Testis (tissue), 3 donors: ENCODE results near the gene MPV17L. TPM values are rescaled to one million over a fixed set of nuclear protein-coding genes. Genes with fewer than 3 reads are reported as not detected.
A peak's percentile ranks its signal among the peaks of the same experiment; 100 is the strongest.
"Not testable (repeated sequence)": the region's sequence is repeated elsewhere in the genome, so short reads cannot be mapped to it uniquely, and the experiment has no call there.

Source experiments
- DNase-seq: peaks from one replicate; pipeline ENCODE4 v3.0.0-alpha.2; 2019
- H3K27ac ChIP-seq, 2 donors: fragments of 200-600 bp; sonication (generic); one replicate each; pipeline ENCODE4 v1.5.1; 2019
- H3K27me3 ChIP-seq: fragments of 200-600 bp; sonication (generic); one replicate; pipeline ENCODE4 v1.5.1; 2019
- H3K36me3 ChIP-seq: fragments of 200-600 bp; sonication (generic); one replicate; pipeline ENCODE4 v1.5.1; 2017; ENCODE audit warnings: low read depth; ENCODE audit errors: missing control alignments
- H3K4me1 ChIP-seq: fragments of 200-600 bp; sonication (generic); one replicate; pipeline ENCODE4 v1.5.1; 2019
- H3K4me3 ChIP-seq, 2 donors: fragments of 200-600 bp; sonication (generic); one replicate each; pipeline ENCODE4 v1.5.1; 2017 to 2019
- H3K9me3 ChIP-seq: fragments of 200-600 bp; sonication (generic); one replicate; pipeline ENCODE4 v1.5.1; 2017
- CTCF ChIP-seq, 3 experiments: fragments of 450-650 bp in 2 of 3; fragments of 200-600 bp in 1 of 3; sonication (generic) in 1 of 3; IDR thresholded peaks; one replicate each; pipeline ENCODE4 v1.5.1; 2016 to 2019; ENCODE audit warnings: antibody characterized with exemption in 3 of 3, mild to moderate bottlenecking in 2 of 3, moderate library complexity in 1 of 3
- POLR2A ChIP-seq: fragments of 450-650 bp; IDR thresholded peaks from one replicate; pipeline ENCODE4 v1.6.1; 2017; ENCODE audit warnings: antibody characterized with exemption, mild to moderate bottlenecking, moderate library complexity
- WGBS, 2 donors: methylation state at CpG; one replicate each; pipeline ENCODE4 v1.1.5; 2018; 5-methylcytosine and 5-hydroxymethylcytosine counted together
- intact Hi-C: fragments of 100-400 bp; cut with DNase I; formaldehyde crosslinking; loops from one replicate; pipeline ENCODE4 v1.15.1; 2023; ENCODE audit warnings: low total_unique reads
- polyA plus RNA-seq: library from polyadenylated mRNA; stranded (reverse); fragments of 350-450 nt; fragmentation: Illumina TruSeq; extraction: RNeasy Lipid Tissue Mini Kit (QIAGEN cat#74804); gene quantifications from one replicate; pipeline ENCODE4 v1.2.3, GENCODE V29; 2014; ENCODE audit warnings: low read depth, low replicate concordance; ENCODE audit not compliant: insufficient read depth
- total RNA-seq, 2 donors: library from RNA; depleted of rRNA; stranded (reverse); fragments of >200 nt; gene quantifications; one replicate each; pipeline ENCODE4 v1.2.3, GENCODE V29; 2016

The MPV17L gene
- total and polyA plus RNA-seq, 3 donors from 2014 or later, result 3.7 to 12.5 (median 9.5) TPM

GRCh38 chr16:15396509-15396829 lies 915 bp downstream of the MPV17L start:
- not testable (repeated sequence) for H3K9me3 ChIP-seq
- peak overlapping the region; percentile 61 to 73 for H3K27ac ChIP-seq

GRCh38 chr16:15396948-15397594 lies 1.5 kb downstream of the MPV17L start:
- H3K4me1 ChIP-seq, result no peaks in the 10 kb centered on the region
- no peak for DNase-seq
- no peaks in the 10 kb centered on the region for H3K36me3 ChIP-seq
- no peak overlapping the region for H3K27ac ChIP-seq
- WGBS, 2 donors, result 88 to 89% methylated on average over 11 of the region's 11 CpGs
- no peak overlapping the region for H3K4me3 ChIP-seq
- TF ChIP-seq POLR2A, result no peak
- TF ChIP-seq CTCF (IDR thresholded peaks at IDR 0.05), result no peak
- intact Hi-C loops, result no loop called here
- H3K27me3 ChIP-seq, result no peaks in the 10 kb centered on the region
- H3K9me3 ChIP-seq, result no peaks in the 10 kb centered on the region

More at GRCh38 chr16:15396509-15396829, 915 bp downstream of the MPV17L start:
- H3K27me3 ChIP-seq, H3K4me1 ChIP-seq, intact Hi-C loops, H3K36me3 ChIP-seq, DNase-seq: not testable (repeated sequence)
- 42 to 47% methylated on average over 8 of the region's 8 CpGs for WGBS, 2 donors
- H3K4me3 ChIP-seq, result peak overlapping the region in 1 of 2 donors; percentile 73

- DNase-seq, result no peak
- intact Hi-C loops, result no loop called here
- Histone ChIP-seq H3K4me3 (no peak overlapping the region), H3K27ac (no peak overlapping the region), H3K9me3 (no peaks in the 10 kb centered on the region), H3K27me3 (no peaks in the 10 kb centered on the region), H3K36me3 (no peaks in the 10 kb centered on the region), H3K4me1 (no peaks in the 10 kb centered on the region)
- 82 to 84% methylated on average over 14 of the region's 14 CpGs for WGBS, 2 donors
- TF ChIP-seq CTCF (IDR thresholded peaks at IDR 0.05) (no peak), POLR2A (no peak)
Measured at GRCh38 chr16:15398618-15399316, 3.2 kb downstream of the MPV17L start.

- Histone ChIP-seq H3K9me3 (no peaks in the 10 kb centered on the region), H3K27me3 (no peaks in the 10 kb centered on the region), H3K4me3 (no peak overlapping the region), H3K27ac (no peak overlapping the region), H3K4me1 (no peaks in the 10 kb centered on the region), H3K36me3 (no peaks in the 10 kb centered on the region)
- no peak for DNase-seq
- intact Hi-C loops, result no loop called here
- 82 to 88% methylated on average over 3 of the region's 3 CpGs for WGBS, 2 donors
- TF ChIP-seq CTCF (IDR thresholded peaks at IDR 0.05) (no peak), POLR2A (no peak)
Measured at GRCh38 chr16:15399317-15399716, 3.8 kb downstream of the MPV17L start.

GRCh38 chr16:15400314-15400713 lies 4.8 kb downstream of the MPV17L start:
- intact Hi-C loops, H3K9me3 ChIP-seq, H3K27ac ChIP-seq, H3K36me3 ChIP-seq, DNase-seq, H3K27me3 ChIP-seq, H3K4me3 ChIP-seq, H3K4me1 ChIP-seq: not testable (repeated sequence)
- 92 to 93% methylated on average over 6 of the region's 6 CpGs for WGBS, 2 donors

GRCh38 chr16:15401972-15402371 lies 6.4 kb downstream of the MPV17L start:
- TF ChIP-seq POLR2A (no peak), CTCF (IDR thresholded peaks at IDR 0.05) (no peak)
- intact Hi-C loops, result no loop called here
- 91 to 97% methylated on average over 3 of the region's 3 CpGs for WGBS, 2 donors

More at GRCh38 chr16:15401972-15402371, 6.4 kb downstream of the MPV17L start:
- DNase-seq, result no peak
- H3K27ac ChIP-seq, result no peak overlapping the region
- H3K4me1 ChIP-seq, result peaks cover 8% of the 10 kb centered on the region
- no peaks in the 10 kb centered on the region for H3K27me3 ChIP-seq
- H3K4me3 ChIP-seq, result no peak overlapping the region
- H3K36me3 ChIP-seq, result no peaks in the 10 kb centered on the region
- no peaks in the 10 kb centered on the region for H3K9me3 ChIP-seq
